Natural killer cell (primary cell): ENCODE measurements around the gene ACOT7. TPM values are rescaled to one million over a fixed set of nuclear protein-coding genes. Genes with fewer than 3 reads are reported as not detected.
A peak's percentile ranks its signal among the peaks of the same experiment; 100 is the strongest.

Experiments used
- ATAC-seq, 3 donors: fragments of 150-1000 bp in 2 of 3; fragments of 200-7000 bp in 1 of 3; cut with Tn5 transposase; 1 replicate in 1 of 3; 2 replicates in 2 of 3; pipeline ENCODE4 v1.10.0; 2021; ENCODE audit warnings: mild to moderate bottlenecking in 2 of 3, moderate library complexity in 2 of 3
- DNase-seq, 2 donors: peaks; one replicate each; pipeline versions ENCODE4 v3.0.0 to v3.0.0-alpha.2; 2013 to 2021; ENCODE audit warnings: mixed read lengths in 1 of 2
- H3K27ac ChIP-seq: one replicate; pipeline ENCODE4 v1.5.1; 2013; ENCODE audit warnings: mild to moderate bottlenecking, low read length
- H3K27me3 ChIP-seq: one replicate; pipeline ENCODE4 v1.6.1; 2013; ENCODE audit warnings: low read length; ENCODE audit not compliant: control insufficient read depth, insufficient read depth
- H3K36me3 ChIP-seq: one replicate; pipeline ENCODE4 v1.6.1; 2013; ENCODE audit warnings: low read length; ENCODE audit not compliant: control insufficient read depth, insufficient read depth
- H3K4me1 ChIP-seq: one replicate; pipeline ENCODE4 v1.6.1; 2013; ENCODE audit warnings: low read length; ENCODE audit not compliant: control insufficient read depth, insufficient read depth
- H3K4me3 ChIP-seq: one replicate; pipeline ENCODE4 v1.5.1; 2013; ENCODE audit warnings: low read length
- H3K9me3 ChIP-seq: one replicate; pipeline ENCODE4 v1.6.1; 2013; ENCODE audit warnings: low read length; ENCODE audit not compliant: control insufficient read depth, insufficient read depth
- H3K27ac Mint-ChIP-seq, 2 donors: one replicate each; pipeline ENCODE4 v1.8.0; 2022; ENCODE audit warnings: mild to moderate bottlenecking in 2 of 2, mixed read lengths in 2 of 2, moderate library complexity in 1 of 2
- H3K27me3 Mint-ChIP-seq, 2 donors: one replicate each; pipeline ENCODE4 v1.8.0; 2022; ENCODE audit warnings: low read depth in 2 of 2, mixed read lengths in 2 of 2
- H3K36me3 Mint-ChIP-seq: one replicate; pipeline ENCODE4 v1.8.0; 2022; ENCODE audit warnings: mixed read lengths
- H3K4me1 Mint-ChIP-seq, 2 donors: one replicate each; pipeline ENCODE4 v1.8.0; 2022; ENCODE audit warnings: mixed read lengths in 2 of 2
- H3K4me3 Mint-ChIP-seq: one replicate; pipeline ENCODE4 v1.8.0; 2022; ENCODE audit warnings: mild to moderate bottlenecking, moderate library complexity, mixed read lengths
- H3K9me3 Mint-ChIP-seq, 2 donors: one replicate each; pipeline ENCODE4 v1.8.0; 2022; ENCODE audit warnings: mixed read lengths in 2 of 2
- WGBS: methylation state at CpG from one replicate; pipeline ENCODE4 v1.1.7; 2013; ENCODE audit warnings: missing lambda C conversion rate; ENCODE audit not compliant: insufficient coverage; 5-methylcytosine and 5-hydroxymethylcytosine counted together
- intact Hi-C: fragments of 100-400 bp; cut with micrococcal nuclease; formaldehyde crosslinking; loops from one replicate; pipeline ENCODE4 v1.14.2; 2022
- total RNA-seq, 4 donors: library from RNA; stranded (reverse); fragments of 120-200 nt in 1 of 4; gene quantifications; one replicate each; pipeline versions ENCODE4 v1.2.3 to v1.2.4, GENCODE V29; 2013 to 2022
- TF ChIP-seq, protein P1 (sequence below): fragments of 200-600 bp; IDR thresholded peaks from one replicate; pipeline ENCODE4 v1.8.0; 2022; ENCODE audit warnings: antibody characterized with exemption

Gene ACOT7
- total RNA-seq, 3 donors from 2014 or later (not counting 1 experiment from before 2014, with no cell fraction given), result 11.5 to 16.9 (median 15.4) TPM

DNA sequence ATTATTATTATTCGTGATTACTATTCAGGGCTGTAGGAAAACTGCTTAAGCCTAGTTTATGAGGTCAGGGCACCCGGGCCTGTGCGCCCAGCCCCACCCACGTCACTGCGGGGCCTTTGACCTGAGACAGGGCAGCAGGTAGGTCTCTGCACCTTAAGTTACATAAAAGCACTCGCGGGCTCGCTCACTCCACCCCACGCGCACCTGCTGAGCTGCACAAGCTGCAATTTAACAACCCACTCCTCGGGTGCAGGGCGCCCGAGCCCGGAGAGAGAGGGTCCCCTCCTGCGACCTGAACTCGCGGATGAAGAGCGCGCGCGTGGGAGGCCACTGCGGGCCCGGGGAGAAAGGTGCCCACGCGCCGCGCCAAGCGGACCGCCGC is 158.3 kb downstream of the ACOT7 start:
- peaks cover 8 to 13% of the 10 kb centered on the region in 2 donors for H3K27me3 Mint-ChIP-seq
- Histone ChIP-seq H3K4me3 (peak overlapping the region; percentile 64), H3K4me1 (peaks cover 14% of the 10 kb centered on the region), H3K27ac (peak overlapping the region; percentile 33), H3K36me3 (peaks cover 18% of the 10 kb centered on the region), H3K27me3 (peaks cover 5% of the 10 kb centered on the region), H3K9me3 (no peaks in the 10 kb centered on the region)
- peak overlapping the region; percentile 53 to 77 for H3K27ac Mint-ChIP-seq
- DNase-seq, result peak in 1 of 2 donors; percentile 37
- TF ChIP-seq, protein P1, sequence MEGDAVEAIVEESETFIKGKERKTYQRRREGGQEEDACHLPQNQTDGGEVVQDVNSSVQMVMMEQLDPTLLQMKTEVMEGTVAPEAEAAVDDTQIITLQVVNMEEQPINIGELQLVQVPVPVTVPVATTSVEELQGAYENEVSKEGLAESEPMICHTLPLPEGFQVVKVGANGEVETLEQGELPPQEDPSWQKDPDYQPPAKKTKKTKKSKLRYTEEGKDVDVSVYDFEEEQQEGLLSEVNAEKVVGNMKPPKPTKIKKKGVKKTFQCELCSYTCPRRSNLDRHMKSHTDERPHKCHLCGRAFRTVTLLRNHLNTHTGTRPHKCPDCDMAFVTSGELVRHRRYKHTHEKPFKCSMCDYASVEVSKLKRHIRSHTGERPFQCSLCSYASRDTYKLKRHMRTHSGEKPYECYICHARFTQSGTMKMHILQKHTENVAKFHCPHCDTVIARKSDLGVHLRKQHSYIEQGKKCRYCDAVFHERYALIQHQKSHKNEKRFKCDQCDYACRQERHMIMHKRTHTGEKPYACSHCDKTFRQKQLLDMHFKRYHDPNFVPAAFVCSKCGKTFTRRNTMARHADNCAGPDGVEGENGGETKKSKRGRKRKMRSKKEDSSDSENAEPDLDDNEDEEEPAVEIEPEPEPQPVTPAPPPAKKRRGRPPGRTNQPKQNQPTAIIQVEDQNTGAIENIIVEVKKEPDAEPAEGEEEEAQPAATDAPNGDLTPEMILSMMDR, result no peak
- 0% methylated on average over 30 of the region's 30 CpGs for WGBS
- ATAC-seq, result peak in 1 of 3 donors; percentile 25
- H3K4me3 Mint-ChIP-seq, result peak overlapping the region; percentile 88
- intact Hi-C loops, result no loop called here
- H3K9me3 Mint-ChIP-seq, result no peaks in the 10 kb centered on the region
- no peaks in the 10 kb centered on the region for H3K36me3 Mint-ChIP-seq
- peaks cover 11 to 16% of the 10 kb centered on the region in 2 donors for H3K4me1 Mint-ChIP-seq

DNA sequence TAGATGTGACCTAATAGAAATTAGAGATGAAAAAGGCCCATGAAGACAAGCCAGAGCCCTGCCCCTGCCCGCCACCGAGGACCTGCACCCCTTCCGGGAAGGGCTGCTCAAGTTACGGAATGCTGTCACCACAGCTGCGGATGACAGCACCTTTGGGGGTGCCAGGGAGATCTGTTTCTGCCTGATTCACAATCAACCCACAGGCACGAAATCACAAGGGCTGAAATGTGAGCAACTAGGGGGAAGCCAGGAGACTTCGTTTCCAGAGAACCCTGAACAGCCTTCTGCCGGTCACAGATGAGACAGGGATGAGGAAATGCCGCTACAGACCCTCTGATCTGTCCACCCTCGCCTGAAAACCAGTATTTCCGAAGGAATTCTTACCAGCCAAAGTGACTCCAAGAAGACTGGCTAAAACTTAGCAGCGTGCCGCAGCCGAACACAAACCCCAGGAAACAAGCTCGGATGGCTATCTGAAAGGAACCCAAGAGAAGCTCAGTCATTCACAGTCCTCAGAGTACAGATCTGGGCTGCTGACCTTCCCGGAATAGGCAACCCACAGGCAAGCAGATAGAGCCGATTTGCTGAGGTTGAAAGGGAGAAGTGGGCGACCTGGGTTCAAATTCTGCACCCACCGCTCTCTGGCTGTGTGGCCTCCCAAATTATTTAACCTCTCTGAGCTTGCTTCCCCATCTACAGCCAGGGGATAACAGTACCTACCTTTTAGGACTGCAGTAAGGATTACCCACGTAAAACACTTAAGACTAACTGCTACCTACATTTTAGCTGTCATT is 158.9 kb downstream of the ACOT7 start:
- H3K36me3 Mint-ChIP-seq, result no peaks in the 10 kb centered on the region
- intact Hi-C loops, result no loop called here
- no peaks in the 10 kb centered on the region for H3K9me3 Mint-ChIP-seq
- TF ChIP-seq, protein P1, result no peak
- H3K27me3 ChIP-seq, result no peaks in the 10 kb centered on the region
- H3K27ac ChIP-seq, result no peak overlapping the region
- H3K36me3 ChIP-seq, result peaks cover 18% of the 10 kb centered on the region
- DNase-seq (no peak), ATAC-seq (no peak)
- H3K4me1 ChIP-seq, result peaks cover 14% of the 10 kb centered on the region
- no peaks in the 10 kb centered on the region for H3K9me3 ChIP-seq
- H3K4me1 Mint-ChIP-seq, result peaks cover 11 to 16% of the 10 kb centered on the region in 2 donors
- 87% methylated on average over 18 of the region's 20 CpGs for WGBS
- peak overlapping the region; percentile 88 for H3K4me3 Mint-ChIP-seq
- peak overlapping the region; percentile 64 for H3K4me3 ChIP-seq
- H3K27ac Mint-ChIP-seq, result peak overlapping the region; percentile 53 to 77
- peaks cover 7 to 8% of the 10 kb centered on the region in 2 donors for H3K27me3 Mint-ChIP-seq

DNA sequence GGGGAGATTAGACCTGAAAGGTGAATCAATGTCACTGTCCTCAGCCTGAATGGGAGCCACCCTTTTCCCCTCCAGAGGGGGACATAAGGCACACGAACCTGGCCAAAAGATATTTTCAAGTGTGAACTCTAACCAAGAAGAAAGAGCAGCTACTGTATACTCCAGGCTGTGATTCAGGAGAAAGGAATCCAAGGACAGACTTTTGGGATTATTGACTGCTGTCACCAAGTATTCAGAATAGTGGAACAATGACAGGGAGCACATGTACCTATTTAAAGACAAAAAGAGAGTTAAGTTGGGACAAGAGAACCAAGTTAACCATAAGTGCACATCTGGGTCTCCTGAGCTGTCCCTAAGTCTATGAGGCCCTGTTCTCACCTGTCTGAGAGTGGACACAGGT is 160.2 kb downstream of the ACOT7 start:
- peaks cover 0 to 3% of the 10 kb centered on the region in 2 donors for H3K27me3 Mint-ChIP-seq
- no peaks in the 10 kb centered on the region for H3K36me3 Mint-ChIP-seq
- DNase-seq, result no peak
- H3K9me3 Mint-ChIP-seq, result no peaks in the 10 kb centered on the region
- peaks cover 23% of the 10 kb centered on the region for H3K36me3 ChIP-seq
- H3K4me3 ChIP-seq, result no peak overlapping the region
- no peaks in the 10 kb centered on the region for H3K27me3 ChIP-seq
- H3K27ac ChIP-seq, result no peak overlapping the region
- peaks cover 14% of the 10 kb centered on the region for H3K4me1 ChIP-seq
- peak overlapping the region; percentile 35 for H3K4me3 Mint-ChIP-seq
- no peak for ATAC-seq
- 67% methylated on average over 1 of the region's 1 CpG for whole genome bisulfite sequencing
- intact Hi-C loops, result no loop called here
- H3K4me1 Mint-ChIP-seq, result peaks cover 11 to 16% of the 10 kb centered on the region in 2 donors
- no peak overlapping the region for H3K27ac Mint-ChIP-seq
- H3K9me3 ChIP-seq, result no peaks in the 10 kb centered on the region
- TF ChIP-seq, protein P1, result no peak
